A549 (cell line): ENCODE measurements around the gene APBA1.

ENCODE experiments used
- BHLHE40 ChIP-seq: IDR thresholded peaks from 2 replicates; pipeline ENCODE4 v1.6.1; 2012; ENCODE audit warnings: low read depth, low read length, inconsistent platforms
- EHMT2 ChIP-seq: fragments of 200-600 bp; sonication (generic); IDR thresholded peaks from 2 replicates; pipeline ENCODE4 v1.6.1; 2016; ENCODE audit warnings: antibody characterized with exemption, low read depth, mild to moderate bottlenecking, moderate library complexity
- EP300 ChIP-seq, 2 experiments: fragments of >200 bp; sonication (Bioruptor Twin); formaldehyde crosslinking; IDR thresholded peaks; 2 replicates in 1 of 2; 3 replicates in 1 of 2; pipeline ENCODE4 v1.6.1; 2016 to 2017
- ESRRA ChIP-seq: fragments of 150-350 bp; IDR thresholded peaks from 2 replicates; pipeline ENCODE4 v1.6.1; 2014; ENCODE audit warnings: mild to moderate bottlenecking, low read length, borderline replicate concordance
- FOSL2 ChIP-seq, 2 experiments: fragments of 450-650 bp in 1 of 2; fragments of >200 bp in 1 of 2; sonication (Bioruptor Twin) in 1 of 2; formaldehyde crosslinking; IDR thresholded peaks; 2 replicates each; pipeline versions ENCODE4 v1.5.0 to v1.6.1; 2016 to 2020; ENCODE audit warnings: mild to moderate bottlenecking in 1 of 2, moderate library complexity in 1 of 2
- KDM1A ChIP-seq: fragments of 200-600 bp; sonication (generic); IDR thresholded peaks from 2 replicates; pipeline ENCODE4 v1.6.1; 2016; ENCODE audit warnings: low read depth, mild to moderate bottlenecking
- KDM5A ChIP-seq: fragments of 200-600 bp; sonication (generic); IDR thresholded peaks from 2 replicates; pipeline ENCODE4 v1.6.1; 2016; ENCODE audit warnings: antibody characterized with exemption, mild to moderate bottlenecking
- MYC ChIP-seq: IDR thresholded peaks from 2 replicates; pipeline ENCODE4 v1.6.1; 2012; ENCODE audit warnings: mild to moderate bottlenecking, inconsistent platforms, low read length, improper control_type of control experiment, borderline replicate concordance
- POLR2A ChIP-seq: IDR thresholded peaks from 2 replicates; pipeline ENCODE4 v1.6.1; 2012; ENCODE audit warnings: mild to moderate bottlenecking, low read length
- RCOR1 ChIP-seq: fragments of 150-350 bp; IDR thresholded peaks from 2 replicates; pipeline ENCODE4 v1.6.1; 2014; ENCODE audit warnings: antibody characterized with exemption, low read length, low read depth
- RFX5 ChIP-seq: fragments of 450-650 bp; IDR thresholded peaks from 2 replicates; pipeline ENCODE4 v1.7.1; 2014; ENCODE audit warnings: antibody characterized with exemption, mild to moderate bottlenecking, moderate library complexity
- USF2 ChIP-seq: fragments of 450-650 bp; IDR thresholded peaks from 2 replicates; pipeline ENCODE4 v1.6.1; 2014; ENCODE audit warnings: antibody characterized with exemption
- TF ChIP-seq, protein P1 (sequence below): fragments of >200 bp; sonication (Bioruptor Twin); formaldehyde crosslinking; IDR thresholded peaks from 3 replicates; pipeline ENCODE4 v1.5.1; 2016

GRCh38 chr9:69454321-69454720, 217.8 kb downstream of the APBA1 start:
- TF ChIP-seq, protein P1, sequence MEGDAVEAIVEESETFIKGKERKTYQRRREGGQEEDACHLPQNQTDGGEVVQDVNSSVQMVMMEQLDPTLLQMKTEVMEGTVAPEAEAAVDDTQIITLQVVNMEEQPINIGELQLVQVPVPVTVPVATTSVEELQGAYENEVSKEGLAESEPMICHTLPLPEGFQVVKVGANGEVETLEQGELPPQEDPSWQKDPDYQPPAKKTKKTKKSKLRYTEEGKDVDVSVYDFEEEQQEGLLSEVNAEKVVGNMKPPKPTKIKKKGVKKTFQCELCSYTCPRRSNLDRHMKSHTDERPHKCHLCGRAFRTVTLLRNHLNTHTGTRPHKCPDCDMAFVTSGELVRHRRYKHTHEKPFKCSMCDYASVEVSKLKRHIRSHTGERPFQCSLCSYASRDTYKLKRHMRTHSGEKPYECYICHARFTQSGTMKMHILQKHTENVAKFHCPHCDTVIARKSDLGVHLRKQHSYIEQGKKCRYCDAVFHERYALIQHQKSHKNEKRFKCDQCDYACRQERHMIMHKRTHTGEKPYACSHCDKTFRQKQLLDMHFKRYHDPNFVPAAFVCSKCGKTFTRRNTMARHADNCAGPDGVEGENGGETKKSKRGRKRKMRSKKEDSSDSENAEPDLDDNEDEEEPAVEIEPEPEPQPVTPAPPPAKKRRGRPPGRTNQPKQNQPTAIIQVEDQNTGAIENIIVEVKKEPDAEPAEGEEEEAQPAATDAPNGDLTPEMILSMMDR: no peak
- no peak for TF ChIP-seq KDM5A
- TF ChIP-seq RCOR1: no peak
- TF ChIP-seq BHLHE40: no peak
- no peak for TF ChIP-seq KDM1A
- no peak for TF ChIP-seq MYC
- TF ChIP-seq FOSL2 (IDR thresholded peaks at IDR 0.05): no peak
- no peak for TF ChIP-seq FOSL2 (CRISPR knock-in tag; IDR thresholded peaks at IDR 0.05)
- no peak for TF ChIP-seq EP300 (IDR thresholded peaks at IDR 0.05)
- TF ChIP-seq POLR2A: no peak
- TF ChIP-seq USF2: no peak
- TF ChIP-seq EHMT2: no peak
- TF ChIP-seq ESRRA: no peak
- TF ChIP-seq RFX5: no peak
